ENCODE results near the gene TBX10.
"Not testable (repeated sequence)": the region's sequence is repeated elsewhere in the genome, so short reads cannot be mapped to it uniquely, and the experiment has no call there.

Gene TBX10

GRCh38 chr11:67640758-67641337, 1.3 kb upstream of the TBX10 start:
- ChIA-PET POLR2A (no interaction called here), CTCF (interaction anchor here (0.6 to 0.7 kb wide), 2 partner anchors 8 to 10 kb away, joined by 3 to 4 read pairs; no protein-coding TSS in a partner anchor)
- DNase-seq (ENCODE audit: low read depth, low spot score): no peak
- no peak overlapping the region for H3K4me3 ChIP-seq (ENCODE audit: low read depth, low read length)
- TF ChIP-seq CTCF (IDR thresholded peaks at IDR 0.05; ENCODE audit: insufficient read depth, low read length, missing control alignments): no peak

GRCh38 chr11:67640021-67640757, 626 bp upstream of the TBX10 start:
- H3K4me3 ChIP-seq (ENCODE audit: low read depth, low read length): no peak overlapping the region
- ChIA-PET POLR2A (no interaction called here), CTCF (interaction anchor here (0.6 to 1.8 kb wide), 4 partner anchors 8 to 23 kb away, joined by 3 to 11 read pairs (median 4); no protein-coding TSS in a partner anchor)
- DNase-seq (ENCODE audit: low read depth, low spot score): no peak
- TF ChIP-seq CTCF (IDR thresholded peaks at IDR 0.05; ENCODE audit: insufficient read depth, low read length, missing control alignments): peak; percentile 57

DNA sequence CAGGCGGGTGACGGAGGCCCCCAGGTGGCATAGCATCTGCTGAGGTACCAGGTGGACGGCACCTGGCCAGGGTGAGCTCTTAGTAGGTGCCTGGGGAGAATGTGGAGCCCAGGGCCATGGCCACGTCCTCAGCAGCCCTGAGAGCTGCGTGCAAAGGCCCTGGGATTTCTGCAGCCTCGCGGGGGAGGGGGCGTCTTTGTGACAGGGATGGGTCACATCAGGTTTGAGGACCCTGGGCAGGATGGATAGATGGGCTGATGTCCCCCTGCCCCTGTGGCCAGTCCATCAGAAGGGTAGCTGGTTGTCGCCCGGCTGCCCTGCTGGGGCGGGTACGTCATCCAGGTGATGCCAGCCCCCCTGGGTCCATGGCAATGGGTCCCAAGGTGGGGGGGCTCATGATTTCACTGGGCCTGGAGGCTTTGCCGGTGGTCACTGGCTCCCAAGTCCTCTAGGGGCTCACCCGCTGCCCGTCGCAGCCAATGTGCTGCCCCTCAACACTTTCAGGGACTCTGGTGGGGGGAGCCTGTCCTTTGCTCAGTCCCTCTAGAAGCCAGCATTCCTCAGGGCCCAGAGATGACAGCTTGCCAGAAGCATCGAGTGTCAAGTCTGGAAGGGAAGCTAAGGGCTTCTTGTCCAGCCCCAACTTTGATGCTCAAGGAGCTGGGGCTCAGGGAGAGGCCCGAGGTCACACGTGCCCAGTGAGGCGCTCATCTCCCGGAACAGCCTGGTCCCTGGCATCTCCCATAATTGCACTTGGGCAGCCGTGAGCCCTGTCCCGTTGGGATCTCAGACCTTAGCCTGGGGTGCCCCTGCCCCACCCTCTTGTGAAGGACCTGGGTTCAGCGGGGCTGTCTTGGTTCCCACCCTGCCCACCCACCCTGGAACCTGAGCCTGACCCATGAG, 777 bp downstream of the TBX10 start:
- no peak overlapping the region for H3K4me3 ChIP-seq (ENCODE audit: low read depth, low read length)
- no peak for TF ChIP-seq CTCF (IDR thresholded peaks at IDR 0.05; ENCODE audit: insufficient read depth, low read length, missing control alignments)
- DNase-seq (ENCODE audit: low read depth, low spot score): no peak
- CTCF ChIA-PET: interaction anchor here (0.7 to 1.8 kb wide), 3 partner anchors 9 to 21 kb away, joined by 3 to 11 read pairs (median 9); partner anchors contain the start of gene NUDT8
- POLR2A ChIA-PET: no interaction called here

GRCh38 chr11:67637441-67637840, 2.1 kb downstream of the TBX10 start:
- CTCF ChIA-PET: interaction anchor here (0.9 kb wide), 1 partner anchor 19 kb away, joined by 3 read pairs; no protein-coding TSS in a partner anchor
- POLR2A ChIA-PET; H3K4me3 ChIP-seq (ENCODE audit: low read depth, low read length); DNase-seq (ENCODE audit: low read depth, low spot score): not testable (repeated sequence)

- ChIA-PET POLR2A (no interaction called here), CTCF (interaction anchor here (0.9 to 1.3 kb wide), 2 partner anchors 11 to 19 kb away, joined by 3 to 4 read pairs; no protein-coding TSS in a partner anchor)
- no peak overlapping the region for H3K4me3 ChIP-seq (ENCODE audit: low read depth, low read length)
- no peak for DNase-seq (ENCODE audit: low read depth, low spot score)
- no peak for TF ChIP-seq CTCF (IDR thresholded peaks at IDR 0.05; ENCODE audit: insufficient read depth, low read length, missing control alignments)
Observed at GRCh38 chr11:67636962-67637361, 2.6 kb downstream of the TBX10 start.

- TF ChIP-seq CTCF (IDR thresholded peaks at IDR 0.05; ENCODE audit: insufficient read depth, low read length, missing control alignments): no peak
- ChIA-PET POLR2A (no interaction called here), CTCF (interaction anchor here (1.1 to 2.2 kb wide), 3 partner anchors 14 to 24 kb away, joined by 3 to 5 read pairs (median 5); no protein-coding TSS in a partner anchor)
- no peak overlapping the region for H3K4me3 ChIP-seq (ENCODE audit: low read depth, low read length)
- no peak for DNase-seq (ENCODE audit: low read depth, low spot score)
Observed at GRCh38 chr11:67635231-67635521, 4.4 kb downstream of the TBX10 start.

All from AG04449 (cell line).